HL-60 (cell line): ENCODE data around the gene CYTH4.

Experiments used
- CTCF ChIP-seq: IDR thresholded peaks from one replicate; pipeline ENCODE4 v1.5.1; 2011; ENCODE audit warnings: low read length, control low read depth, inconsistent platforms; ENCODE audit not compliant: insufficient read depth
- GABPA ChIP-seq: IDR thresholded peaks from 2 replicates; pipeline ENCODE4 v1.6.1; 2012; ENCODE audit warnings: low read depth
- POLR2AphosphoS5 ChIP-seq: IDR thresholded peaks from 2 replicates; pipeline ENCODE4 v1.6.1; 2012; ENCODE audit warnings: low read depth
- SPI1 ChIP-seq: IDR thresholded peaks from 2 replicates; pipeline ENCODE4 v1.6.1; 2012; ENCODE audit warnings: low read depth, mild to moderate bottlenecking, borderline replicate concordance
- TF ChIP-seq, protein P1 (sequence below): IDR thresholded peaks from 2 replicates; pipeline ENCODE4 v1.6.1; 2012; ENCODE audit warnings: low read depth; ENCODE audit not compliant: insufficient replicate concordance

GRCh38 chr22:37288521-37288920 lies 6.2 kb downstream of the CYTH4 start:
- TF ChIP-seq POLR2AphosphoS5 = no peak
- TF ChIP-seq, protein P1, sequence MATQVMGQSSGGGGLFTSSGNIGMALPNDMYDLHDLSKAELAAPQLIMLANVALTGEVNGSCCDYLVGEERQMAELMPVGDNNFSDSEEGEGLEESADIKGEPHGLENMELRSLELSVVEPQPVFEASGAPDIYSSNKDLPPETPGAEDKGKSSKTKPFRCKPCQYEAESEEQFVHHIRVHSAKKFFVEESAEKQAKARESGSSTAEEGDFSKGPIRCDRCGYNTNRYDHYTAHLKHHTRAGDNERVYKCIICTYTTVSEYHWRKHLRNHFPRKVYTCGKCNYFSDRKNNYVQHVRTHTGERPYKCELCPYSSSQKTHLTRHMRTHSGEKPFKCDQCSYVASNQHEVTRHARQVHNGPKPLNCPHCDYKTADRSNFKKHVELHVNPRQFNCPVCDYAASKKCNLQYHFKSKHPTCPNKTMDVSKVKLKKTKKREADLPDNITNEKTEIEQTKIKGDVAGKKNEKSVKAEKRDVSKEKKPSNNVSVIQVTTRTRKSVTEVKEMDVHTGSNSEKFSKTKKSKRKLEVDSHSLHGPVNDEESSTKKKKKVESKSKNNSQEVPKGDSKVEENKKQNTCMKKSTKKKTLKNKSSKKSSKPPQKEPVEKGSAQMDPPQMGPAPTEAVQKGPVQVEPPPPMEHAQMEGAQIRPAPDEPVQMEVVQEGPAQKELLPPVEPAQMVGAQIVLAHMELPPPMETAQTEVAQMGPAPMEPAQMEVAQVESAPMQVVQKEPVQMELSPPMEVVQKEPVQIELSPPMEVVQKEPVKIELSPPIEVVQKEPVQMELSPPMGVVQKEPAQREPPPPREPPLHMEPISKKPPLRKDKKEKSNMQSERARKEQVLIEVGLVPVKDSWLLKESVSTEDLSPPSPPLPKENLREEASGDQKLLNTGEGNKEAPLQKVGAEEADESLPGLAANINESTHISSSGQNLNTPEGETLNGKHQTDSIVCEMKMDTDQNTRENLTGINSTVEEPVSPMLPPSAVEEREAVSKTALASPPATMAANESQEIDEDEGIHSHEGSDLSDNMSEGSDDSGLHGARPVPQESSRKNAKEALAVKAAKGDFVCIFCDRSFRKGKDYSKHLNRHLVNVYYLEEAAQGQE = no peak
- TF ChIP-seq CTCF = no peak
- TF ChIP-seq GABPA = no peak
- TF ChIP-seq SPI1 = no peak
